ENCODE results near the gene DNAJA1.
"Not testable (repeated sequence)": the region's sequence is repeated elsewhere in the genome, so short reads cannot be mapped to it uniquely, and the experiment has no call there.

DNAJA1 gene

DNA sequence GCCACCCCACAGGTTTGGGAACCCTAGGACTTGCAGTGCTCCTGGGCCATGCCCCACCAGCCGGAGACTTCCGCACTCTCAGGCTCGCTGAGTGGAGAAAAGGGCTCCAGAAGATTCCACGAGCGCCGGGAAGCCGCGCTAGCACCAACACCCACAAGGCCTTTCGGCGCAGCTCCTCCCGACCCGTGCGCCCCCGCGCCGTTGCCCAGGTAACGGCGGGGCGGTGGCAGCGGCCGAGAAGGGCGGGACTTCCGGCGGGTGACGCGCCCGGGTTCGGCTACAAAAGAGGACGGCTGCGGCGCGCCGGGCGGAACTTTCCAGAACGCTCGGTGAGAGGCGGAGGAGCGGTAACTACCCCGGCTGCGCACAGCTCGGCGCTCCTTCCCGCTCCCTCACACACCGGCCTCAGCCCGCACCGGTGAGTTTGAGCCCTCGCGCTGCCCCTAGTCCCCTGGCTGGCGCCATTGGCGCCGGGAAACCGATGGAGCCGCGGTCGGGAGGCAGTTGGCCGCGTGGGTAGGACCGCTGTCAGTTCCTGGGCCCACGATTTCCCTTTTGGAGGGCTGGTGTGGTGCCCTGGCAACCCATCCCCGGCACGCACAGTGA, at the start of gene DNAJA1:
TSS of gene DNAJA1 (plus strand) at position 308 of the 606 bp plus-strand sequence. CDS start 1,212 bp downstream, outside the sequence.
- peak; percentile 95 for DNase-seq (ENCODE audit: low read depth)

- no peak for DNase-seq (ENCODE audit: low read depth)
Observed at GRCh38 chr9:32978051-32978450, 47.0 kb upstream of the DNAJA1 start.

- no peak for DNase-seq (ENCODE audit: low read depth)
Observed at GRCh38 chr9:32986971-32987370, 38.1 kb upstream of the DNAJA1 start.

GRCh38 chr9:32989660-32990059, 35.4 kb upstream of the DNAJA1 start:
- DNase-seq (ENCODE audit: low read depth): no peak

DNA sequence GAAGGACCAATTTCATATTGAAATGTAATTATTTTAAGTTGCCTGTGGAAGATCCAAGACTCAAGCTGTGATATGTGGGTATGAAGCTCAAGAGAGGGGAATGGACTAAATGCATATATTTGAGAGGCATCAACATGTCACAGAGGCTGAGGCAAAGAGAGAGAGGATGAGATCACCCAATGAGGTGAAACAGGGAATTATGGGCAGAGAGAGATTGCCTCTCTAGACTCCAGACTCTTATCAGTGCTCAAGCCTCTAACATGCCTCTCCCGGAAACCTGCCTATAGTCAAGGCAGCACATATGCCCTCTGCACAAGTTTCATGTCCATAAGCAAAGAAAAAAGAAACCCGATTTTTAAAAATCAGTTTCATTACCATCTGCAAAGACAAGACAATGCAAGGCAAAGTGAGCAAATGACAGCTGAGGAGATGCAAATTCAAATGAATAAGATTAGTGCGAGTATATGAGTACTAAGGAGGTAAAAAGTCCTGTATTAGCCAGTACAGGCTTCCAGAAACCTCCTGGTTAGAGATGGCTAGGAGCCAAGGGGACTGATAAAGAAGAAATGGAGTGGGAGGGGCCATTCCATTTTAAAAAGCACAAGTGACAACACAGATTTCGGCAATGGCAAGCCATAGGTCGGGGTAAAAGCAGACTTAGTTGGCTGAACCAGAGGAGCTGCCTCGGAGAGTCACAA, 33.0 kb upstream of the DNAJA1 start:
- no peak for DNase-seq (ENCODE audit: low read depth)

- no peak for DNase-seq (ENCODE audit: low read depth)
Observed at GRCh38 chr9:32992595-32993238, 32.4 kb upstream of the DNAJA1 start.

- DNase-seq (ENCODE audit: low read depth): peak; percentile 8
Observed at GRCh38 chr9:33000682-33001055, 24.4 kb upstream of the DNAJA1 start.

DNA sequence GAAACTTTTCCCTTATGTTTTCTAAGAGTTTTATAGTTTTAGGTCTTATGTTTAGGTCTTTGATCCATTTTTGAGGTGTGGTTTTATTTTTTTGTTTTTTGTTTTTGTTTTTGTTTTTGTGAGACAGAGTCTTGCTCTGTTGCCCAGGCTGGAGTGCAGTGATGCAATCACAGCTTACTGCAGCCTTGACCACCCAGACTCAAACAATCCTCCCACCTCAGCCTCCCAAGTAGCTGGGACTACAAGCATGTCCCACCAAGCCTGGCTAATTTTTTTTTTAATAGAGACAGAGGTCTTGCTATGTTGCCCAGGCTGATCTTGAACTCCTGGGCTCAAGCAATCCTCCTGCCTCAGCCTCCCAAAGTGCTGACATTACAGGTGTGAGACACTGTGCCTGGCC, 19.7 kb upstream of the DNAJA1 start:
- DNase-seq (ENCODE audit: low read depth): not testable (repeated sequence)

DNA sequence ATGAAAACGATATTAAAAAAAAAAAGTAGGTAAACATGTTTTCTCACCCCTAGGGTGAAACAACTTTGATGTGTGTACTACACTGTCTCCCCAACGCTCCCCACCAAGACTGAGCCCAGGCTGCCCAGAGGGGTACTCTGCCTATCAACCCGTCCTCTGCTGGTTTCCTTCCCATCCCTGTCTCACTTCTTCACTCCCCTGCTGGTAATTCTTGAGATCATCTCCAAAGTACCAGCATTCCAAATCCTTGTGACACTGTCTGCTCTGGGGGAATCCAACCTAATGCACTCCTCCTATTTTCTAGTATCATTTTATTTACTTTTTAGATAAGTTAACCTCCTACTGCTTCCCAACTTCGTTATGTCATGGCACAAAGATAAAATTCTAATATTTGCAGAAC, 17.3 kb upstream of the DNAJA1 start:
- DNase-seq (ENCODE audit: low read depth): no peak

GRCh38 chr9:33011831-33012230, 13.2 kb upstream of the DNAJA1 start:
- no peak for DNase-seq (ENCODE audit: low read depth)

GRCh38 chr9:33012328-33013069, 12.6 kb upstream of the DNAJA1 start:
- no peak for DNase-seq (ENCODE audit: low read depth)

DNA sequence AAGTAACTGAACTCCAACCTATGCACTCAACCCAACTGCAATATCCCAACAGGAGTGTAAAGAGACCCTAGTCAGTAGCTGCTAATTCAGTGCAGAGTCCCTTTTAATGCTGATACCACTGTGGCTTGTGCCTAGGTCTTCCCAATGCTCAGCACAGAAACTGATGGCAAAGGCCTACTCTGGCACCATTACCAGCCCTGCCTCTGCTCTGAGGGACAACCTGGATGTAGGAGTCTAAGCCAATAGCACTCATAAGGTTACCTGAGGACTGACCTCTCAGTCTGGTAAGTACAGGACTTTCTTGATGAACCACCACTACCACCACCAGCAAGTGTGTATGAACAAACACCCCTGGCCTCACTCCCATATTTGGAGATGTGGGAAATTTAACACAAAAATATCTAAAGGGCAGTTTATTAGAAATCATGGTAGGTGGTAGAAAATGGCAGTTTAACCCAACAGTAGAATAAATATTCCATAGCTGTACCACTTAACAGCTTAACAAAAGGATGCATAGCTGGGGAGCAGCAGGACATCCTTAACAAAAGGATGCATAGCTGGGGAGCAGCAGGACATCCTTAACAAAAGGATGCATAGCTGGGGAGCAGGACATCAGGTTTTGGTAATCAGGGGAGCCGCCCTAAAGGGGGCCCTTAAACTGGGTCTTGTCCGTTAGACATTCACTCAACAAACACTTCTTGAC, 11.0 kb upstream of the DNAJA1 start:
- DNase-seq (ENCODE audit: low read depth): no peak

DNA sequence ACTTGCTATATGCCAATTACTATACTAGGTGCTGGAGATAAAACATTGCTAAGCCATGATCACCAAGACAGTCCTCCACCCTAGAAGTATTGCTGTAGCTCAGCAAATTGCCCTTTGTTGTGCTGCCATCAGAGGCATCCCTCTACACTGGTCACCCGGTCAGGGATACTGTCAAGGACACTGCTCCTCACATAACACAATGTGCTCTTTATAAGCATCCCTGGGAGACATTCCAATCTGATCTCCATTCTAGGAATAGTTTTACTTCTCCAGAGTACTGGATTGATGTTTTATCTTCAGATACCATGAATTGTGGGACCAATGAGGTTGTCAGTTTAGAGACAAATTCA, 10.4 kb upstream of the DNAJA1 start:
- DNase-seq (ENCODE audit: low read depth): no peak

DNA sequence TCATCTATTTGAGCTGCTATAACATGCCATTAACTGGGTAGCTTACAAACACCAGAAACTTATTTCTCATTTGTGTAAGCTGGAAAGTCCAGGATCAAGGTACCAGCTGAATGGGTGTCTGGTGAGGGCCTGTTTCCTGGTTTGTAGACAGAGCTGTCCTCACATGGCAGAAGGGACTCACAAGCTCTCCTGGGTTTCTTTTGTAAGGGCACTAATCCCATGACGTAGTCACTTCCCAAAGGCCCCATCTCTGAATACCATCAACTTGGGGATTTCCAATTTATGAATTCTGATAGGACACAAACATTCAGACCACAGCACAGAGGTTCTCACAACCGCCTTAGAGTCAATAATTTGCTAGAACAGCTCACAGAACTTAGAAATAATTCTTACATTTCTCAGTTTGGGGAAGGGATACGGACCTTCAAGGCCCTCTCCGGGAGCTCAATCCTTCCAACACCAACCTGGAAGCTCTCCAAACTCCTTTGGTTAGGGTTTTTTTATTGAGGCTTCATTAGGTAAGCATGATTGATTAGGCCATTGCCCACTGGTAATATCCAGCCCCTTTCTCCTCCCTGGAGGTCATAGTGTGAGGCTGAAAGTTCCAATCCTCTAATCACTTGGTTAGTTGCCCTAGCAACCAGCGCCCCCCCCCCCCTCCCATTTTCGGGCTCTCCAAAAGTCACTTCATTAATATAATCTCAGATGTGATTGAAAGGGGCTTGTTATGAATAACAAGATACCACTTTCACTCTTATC, 7.6 kb upstream of the DNAJA1 start:
- no peak for DNase-seq (ENCODE audit: low read depth)

DNA sequence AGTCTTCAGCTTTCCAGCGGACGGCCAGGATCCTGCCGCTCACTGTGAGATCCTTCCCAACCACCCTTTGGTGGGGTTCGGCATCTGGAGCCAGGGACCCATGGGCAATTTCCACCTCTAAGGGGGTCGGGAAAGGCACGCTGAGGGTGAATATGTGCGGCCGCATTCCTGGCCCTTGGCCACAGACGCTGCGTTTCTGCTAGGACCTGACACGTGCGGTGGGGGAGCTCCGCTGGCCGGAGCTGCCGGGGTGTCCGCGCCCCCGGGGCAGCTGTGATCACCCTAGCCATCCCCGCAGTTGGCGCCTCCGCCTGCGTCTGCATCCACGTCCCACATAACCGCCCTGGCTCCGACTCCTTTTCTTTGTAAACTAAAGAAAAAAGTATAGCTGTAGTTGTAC, 5.3 kb upstream of the DNAJA1 start:
- no peak for DNase-seq (ENCODE audit: low read depth)

DNA sequence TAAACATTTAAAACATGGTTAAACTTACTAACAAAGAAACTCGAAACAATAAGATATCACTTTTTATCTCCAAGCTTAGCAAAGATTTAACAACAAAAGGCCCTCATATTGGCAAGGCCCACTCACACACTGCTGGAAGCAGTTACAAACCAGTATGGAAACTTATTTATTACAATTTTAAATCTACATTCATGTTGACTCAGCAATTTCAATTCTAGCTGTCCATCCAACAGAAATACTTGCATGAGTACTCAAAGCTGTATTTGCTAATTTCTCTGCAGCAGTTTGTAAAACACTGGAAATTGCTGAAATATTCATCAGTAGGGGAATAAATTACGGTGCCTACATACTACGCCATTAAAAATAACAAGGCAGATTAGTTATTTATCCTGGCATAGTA, 2.8 kb upstream of the DNAJA1 start:
- DNase-seq (ENCODE audit: low read depth): peak; percentile 44

- no peak for DNase-seq (ENCODE audit: low read depth)
Observed at GRCh38 chr9:33022755-33023154, 2.3 kb upstream of the DNAJA1 start.

GRCh38 chr9:33023661-33024060, 1.4 kb upstream of the DNAJA1 start:
- no peak for DNase-seq (ENCODE audit: low read depth)

- DNase-seq (ENCODE audit: low read depth): peak; percentile 62
Observed at GRCh38 chr9:33024126-33024965, 727 bp upstream of the DNAJA1 start.

- DNase-seq (ENCODE audit: low read depth): peak; percentile 16
Observed at GRCh38 chr9:33025572-33026342, 684 bp downstream of the DNAJA1 start.
